ENCODE results near the gene FAM120A. TPM values are rescaled to one million over a fixed set of nuclear protein-coding genes. Genes with fewer than 3 reads are reported as not detected.

The FAM120A gene
- polyA plus RNA-seq, 3 donors: 70.7 to 75.1 (median 73.2) TPM

DNA sequence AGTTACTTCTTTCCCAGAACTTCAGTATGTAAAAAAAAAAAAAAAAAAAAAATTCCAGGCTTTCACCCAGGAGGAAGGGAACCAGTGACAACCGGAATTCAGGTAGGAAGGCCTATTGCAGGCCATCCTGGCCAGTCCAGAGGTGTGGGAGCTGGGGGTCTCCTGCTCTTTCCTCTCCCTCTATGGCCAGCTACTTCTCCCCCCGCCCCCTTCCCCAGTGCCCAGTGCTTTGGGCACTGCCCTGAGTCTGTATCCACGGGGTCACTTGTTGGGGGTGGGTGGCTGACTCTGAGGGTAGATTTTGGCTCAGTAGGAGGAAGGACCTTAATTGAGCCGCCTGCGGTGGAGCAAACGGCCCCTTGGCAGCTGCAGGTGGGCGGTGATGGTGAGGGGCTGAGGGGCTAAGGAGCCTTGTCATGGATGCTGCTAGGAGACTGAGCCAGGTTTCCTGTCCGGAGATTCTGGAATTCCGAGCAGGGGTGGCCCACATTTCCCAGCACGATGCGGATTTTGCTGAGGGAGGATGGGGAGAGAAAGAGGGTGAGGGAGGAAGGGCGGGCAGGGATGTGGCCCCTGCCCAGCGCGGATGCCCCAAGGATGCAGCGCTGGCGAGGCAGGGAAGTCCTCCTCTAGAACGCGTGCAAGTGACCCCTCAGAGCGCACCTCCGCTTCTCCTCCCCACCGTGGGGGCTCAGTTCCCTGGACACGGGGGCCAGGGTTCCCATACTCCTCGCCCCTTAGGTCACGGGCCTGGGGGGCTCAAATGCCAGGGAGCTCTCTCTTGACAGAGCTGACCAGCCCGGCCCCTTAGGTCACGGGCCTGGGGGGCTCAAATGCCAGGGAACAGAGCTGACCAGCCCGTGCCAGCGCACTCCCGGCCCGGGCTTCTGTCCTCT, 123.7 kb downstream of the FAM120A start:
- no peak for DNase-seq (ENCODE audit: low read depth in 3 of 3, low spot score in 2 of 3)

GRCh38 chr9:93575796-93576257, 124.3 kb downstream of the FAM120A start:
- no peak for DNase-seq (ENCODE audit: low read depth in 3 of 3, low spot score in 2 of 3)

DNA sequence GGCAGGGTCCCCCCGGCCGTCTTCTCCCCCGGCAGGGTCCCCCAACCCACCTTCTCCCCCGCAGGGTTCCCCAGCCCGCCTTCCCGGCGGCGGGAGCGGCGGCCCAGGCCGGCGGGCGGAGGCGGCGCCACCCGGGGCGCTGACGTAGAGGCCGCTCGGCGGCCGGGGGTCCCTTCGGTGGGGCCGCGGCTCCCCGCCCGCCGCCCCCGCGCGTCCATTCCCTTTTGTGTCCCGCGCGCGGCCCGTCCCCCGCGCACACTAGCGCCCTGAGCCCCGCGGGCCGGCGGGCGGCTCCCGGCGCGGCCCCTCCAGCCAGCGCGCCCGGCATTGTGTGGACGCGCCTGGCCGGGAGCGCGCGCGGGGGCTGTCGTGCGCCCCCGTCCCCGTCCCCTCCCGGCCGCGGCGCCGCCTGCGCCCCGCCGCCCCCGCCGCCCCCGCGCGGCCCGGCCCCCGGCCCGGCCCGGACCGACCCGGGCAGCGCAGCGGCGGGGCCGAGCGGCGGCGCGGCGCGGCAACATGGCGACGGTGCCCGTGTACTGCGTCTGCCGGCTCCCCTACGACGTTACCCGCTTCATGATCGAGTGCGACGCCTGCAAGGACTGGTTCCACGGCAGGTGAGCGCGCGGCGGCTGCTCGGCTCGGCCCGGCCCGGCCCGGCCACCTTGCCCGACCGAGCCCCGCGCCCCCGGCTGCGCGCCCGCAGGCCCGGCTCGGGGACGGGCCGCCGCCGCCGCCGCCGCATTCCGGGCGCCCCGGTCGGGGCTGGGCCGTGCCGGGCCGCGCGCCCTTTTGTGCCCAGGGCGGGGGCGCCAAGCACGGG, 125.0 kb downstream of the FAM120A start, which contains the start of gene PHF2:
TSS of gene PHF2 (plus strand) at position 327 of the 820 bp plus-strand sequence. CDS start at position 517, 190 bp downstream.
- DNase-seq (ENCODE audit: low read depth in 3 of 3, low spot score in 2 of 3): no peak

GRCh38 chr9:93577078-93577974, 125.8 kb downstream of the FAM120A start:
- DNase-seq (ENCODE audit: low read depth in 3 of 3, low spot score in 2 of 3): no peak

GRCh38 chr9:93577975-93578682, 126.6 kb downstream of the FAM120A start:
- no peak for DNase-seq (ENCODE audit: low read depth in 3 of 3, low spot score in 2 of 3)

GRCh38 chr9:93578844-93579243, 127.4 kb downstream of the FAM120A start:
- DNase-seq (ENCODE audit: low read depth in 3 of 3, low spot score in 2 of 3): no peak

DNA sequence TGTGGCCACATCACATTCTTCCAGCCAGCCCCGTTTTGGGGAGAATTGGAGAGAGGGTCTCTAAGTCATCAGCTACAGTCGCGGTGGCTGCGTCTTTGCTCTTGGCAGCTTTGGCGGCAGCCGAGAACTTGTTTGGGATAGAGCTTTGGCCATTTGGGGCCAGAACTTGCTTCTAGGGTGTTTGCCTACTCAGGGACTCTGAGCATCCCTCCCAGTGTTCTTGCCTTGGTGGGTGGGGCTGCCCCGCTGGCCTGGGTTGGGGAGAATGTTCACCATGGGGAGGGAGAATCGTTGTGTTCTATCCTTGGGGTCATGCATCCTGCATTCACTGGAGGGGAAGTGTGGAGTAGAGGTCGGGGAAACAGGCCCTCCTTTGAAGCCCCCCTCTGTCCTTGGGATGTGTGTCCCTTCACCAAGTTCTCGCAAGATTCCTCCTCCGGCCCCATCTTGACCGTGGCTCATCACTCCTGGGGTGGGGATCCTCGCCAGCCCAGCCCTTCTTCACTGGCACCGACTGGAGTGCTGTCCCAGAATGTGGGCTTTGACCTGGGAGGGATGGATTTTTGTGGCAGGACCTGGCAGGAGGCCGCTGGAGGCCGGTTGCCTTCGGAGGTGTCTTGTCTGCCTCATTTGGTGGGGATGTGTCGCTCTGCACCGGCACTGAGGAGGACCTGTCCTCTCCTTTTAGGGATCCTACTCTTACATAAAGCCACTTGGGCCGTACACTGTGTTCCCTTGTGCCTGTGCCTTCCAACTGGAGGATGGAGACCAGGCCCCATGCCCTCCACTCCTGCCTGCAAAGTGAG, 128.4 kb downstream of the FAM120A start:
- DNase-seq (ENCODE audit: low read depth in 3 of 3, low spot score in 2 of 3): no peak

GRCh38 chr9:93580654-93581380, 129.3 kb downstream of the FAM120A start:
- no peak for DNase-seq (ENCODE audit: low read depth in 3 of 3, low spot score in 2 of 3)

DNA sequence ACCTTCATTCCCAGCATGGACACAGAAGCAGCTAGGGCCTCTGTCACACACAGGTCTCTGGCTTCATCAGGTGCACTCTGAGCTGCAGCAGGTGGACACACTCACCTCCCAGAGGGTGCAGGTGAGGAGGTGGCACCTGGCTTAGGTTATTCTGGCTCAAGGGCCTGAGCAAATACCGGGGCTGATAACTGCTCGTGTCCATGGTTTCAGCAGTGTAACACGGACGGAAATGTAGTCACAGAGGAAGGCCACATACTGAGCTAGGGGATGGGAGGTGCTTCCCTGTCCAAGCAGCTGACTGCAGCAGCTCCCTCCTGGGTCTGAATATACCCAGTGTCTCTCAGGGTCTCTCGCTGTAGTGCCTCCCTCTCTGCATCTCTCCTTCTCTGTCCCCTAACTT, 130.6 kb downstream of the FAM120A start:
- no peak for DNase-seq (ENCODE audit: low read depth in 3 of 3, low spot score in 2 of 3)

- no peak for DNase-seq (ENCODE audit: low read depth in 3 of 3, low spot score in 2 of 3)
Measured at GRCh38 chr9:93582550-93582949, 131.1 kb downstream of the FAM120A start.

DNA sequence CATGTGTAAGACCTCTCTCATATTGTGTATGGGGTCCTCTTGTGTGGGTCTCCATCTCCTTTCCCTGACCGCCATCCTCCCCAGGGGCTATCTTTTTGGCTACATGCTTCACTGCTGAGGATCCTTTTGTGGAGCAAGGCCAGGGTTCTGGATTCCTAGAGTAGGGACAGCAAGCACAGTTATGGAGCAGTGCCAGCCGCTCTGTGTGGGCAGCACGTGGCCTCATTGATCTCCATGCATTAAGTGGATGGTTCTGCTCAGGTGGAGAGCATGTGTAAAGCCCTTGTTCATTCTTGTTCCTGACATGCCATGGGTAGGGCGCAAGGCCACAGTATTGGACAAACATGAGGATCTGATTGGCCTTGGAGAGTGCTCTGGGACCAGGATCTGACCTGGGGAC, 133.8 kb downstream of the FAM120A start:
- DNase-seq (ENCODE audit: low read depth in 3 of 3, low spot score in 2 of 3): no peak

- no peak for DNase-seq (ENCODE audit: low read depth in 3 of 3, low spot score in 2 of 3)
Measured at GRCh38 chr9:93585695-93586094, 134.2 kb downstream of the FAM120A start.

GRCh38 chr9:93586290-93587057, 135.0 kb downstream of the FAM120A start:
- no peak for DNase-seq (ENCODE audit: low read depth in 3 of 3, low spot score in 2 of 3)

- DNase-seq (ENCODE audit: low read depth in 3 of 3, low spot score in 2 of 3): no peak
Measured at GRCh38 chr9:93587284-93587650, 135.8 kb downstream of the FAM120A start.

DNA sequence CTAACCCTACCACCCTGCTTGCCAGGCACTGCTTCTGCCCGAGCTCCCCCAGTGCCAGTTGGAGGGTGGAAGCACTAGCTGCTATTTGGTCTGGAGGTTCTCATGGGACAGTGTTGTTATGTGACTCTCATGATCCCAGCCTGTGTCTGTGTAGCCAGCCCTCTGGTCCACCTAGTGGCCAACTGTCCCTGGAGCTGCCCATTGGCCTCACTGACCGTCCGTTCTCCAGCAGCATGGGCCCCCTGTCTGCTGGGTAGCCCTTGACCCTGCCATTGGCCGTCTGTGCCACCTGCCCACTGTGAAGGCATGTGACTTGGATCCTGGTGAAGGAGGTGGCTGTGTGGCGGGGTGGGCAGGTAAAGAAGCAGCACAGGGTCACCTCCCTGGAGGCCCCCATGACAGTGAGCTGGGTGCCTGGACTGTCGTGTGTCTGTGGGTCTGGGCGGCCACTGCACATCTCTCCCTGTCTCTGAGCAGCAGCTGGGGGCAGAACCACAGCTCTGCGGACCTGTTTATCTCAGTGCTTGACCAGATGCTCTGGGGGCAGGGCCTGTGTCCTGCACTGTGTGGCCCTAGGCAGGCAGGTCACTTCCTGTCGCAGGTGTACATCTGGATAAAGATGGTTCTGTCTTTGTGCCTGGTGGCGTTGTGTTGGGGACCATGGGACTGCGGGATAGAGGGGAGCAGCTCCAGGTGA, 136.3 kb downstream of the FAM120A start:
- no peak for DNase-seq (ENCODE audit: low read depth in 3 of 3, low spot score in 2 of 3)

DNA sequence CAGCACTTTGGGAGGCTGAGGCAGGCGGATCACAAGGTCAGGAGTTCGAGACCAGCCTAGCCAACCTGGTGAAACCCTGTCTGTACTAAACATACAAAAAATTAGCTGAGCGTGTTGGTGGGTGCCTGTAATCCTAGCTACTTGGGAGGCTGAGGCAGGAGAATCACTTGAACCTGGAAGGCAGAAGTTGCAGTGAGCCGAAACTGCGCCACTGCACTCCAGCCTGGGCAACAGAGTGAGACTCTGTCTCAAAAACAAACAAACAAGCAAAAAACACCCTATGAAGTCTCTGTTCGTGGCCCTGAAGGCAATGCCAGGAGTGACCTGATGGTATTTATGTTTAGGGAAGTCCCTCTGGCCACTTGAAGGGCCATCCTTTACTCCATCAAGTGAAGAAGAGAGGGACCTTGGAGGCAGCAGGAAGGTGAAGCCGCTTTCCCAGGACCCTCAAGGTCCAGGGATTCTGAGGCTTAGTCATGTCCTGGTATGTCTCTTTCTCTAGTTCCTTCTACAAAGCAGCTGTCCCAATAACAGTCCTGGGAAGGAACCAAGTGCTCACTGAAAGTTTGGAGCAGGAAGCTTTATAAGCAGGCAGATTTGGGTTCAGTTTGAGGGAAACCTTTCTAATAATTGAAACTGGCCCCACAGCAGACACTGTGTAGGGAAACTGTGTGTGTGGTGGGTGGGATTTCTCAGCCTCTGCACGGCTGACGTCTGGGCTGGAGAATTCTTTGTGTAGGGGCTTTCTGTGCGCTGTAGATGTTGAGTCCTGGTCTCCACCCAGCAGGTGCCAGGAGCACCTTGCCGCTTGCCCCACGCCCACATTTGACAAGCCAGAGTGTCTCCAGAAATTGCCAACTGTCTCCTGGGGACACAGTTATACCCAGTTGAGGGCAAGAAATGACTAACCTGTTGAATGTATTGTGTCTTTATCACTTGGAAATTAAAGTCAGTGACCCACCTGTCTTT, 137.4 kb downstream of the FAM120A start:
- DNase-seq (ENCODE audit: low read depth in 3 of 3, low spot score in 2 of 3): no peak

Data from right renal cortex interstitium (tissue), 3 donors.